GM03348 (cell line): Measurements from ENCODE around the gene IGSF1.
"Not testable (repeated sequence)": the region's sequence is repeated elsewhere in the genome, so short reads cannot be mapped to it uniquely, and the experiment has no call there.

Source experiments
- DNase-seq: peaks from one replicate; pipeline ENCODE4 v3.0.0; 2012; ENCODE audit warnings: low spot score

IGSF1 gene

GRCh38 chrX:131270080-131270479 lies 19.0 kb downstream of the IGSF1 start:
- no peak for DNase-seq

- no peak for DNase-seq
These were observed 24.4 kb downstream of the IGSF1 start for GRCh38 chrX:131264665-131265064.

GRCh38 chrX:131264053-131264452 lies 25.1 kb downstream of the IGSF1 start:
- no peak for DNase-seq

GRCh38 chrX:131262738-131263679 lies 26.1 kb downstream of the IGSF1 start:
- no peak for DNase-seq

- no peak for DNase-seq
These were observed 26.9 kb downstream of the IGSF1 start for GRCh38 chrX:131262200-131262599.

GRCh38 chrX:131257367-131257766 lies 31.7 kb downstream of the IGSF1 start:
- no peak for DNase-seq

- DNase-seq: not testable (repeated sequence)
These were observed 37.9 kb downstream of the IGSF1 start for GRCh38 chrX:131250984-131251738.

- DNase-seq: no peak
These were observed 50.0 kb downstream of the IGSF1 start for GRCh38 chrX:131239057-131239456.

GRCh38 chrX:131237363-131237762 lies 51.7 kb downstream of the IGSF1 start:
- DNase-seq: no peak

GRCh38 chrX:131235768-131236545 lies 53.1 kb downstream of the IGSF1 start:
- no peak for DNase-seq

GRCh38 chrX:131227608-131228007 lies 61.5 kb downstream of the IGSF1 start:
- no peak for DNase-seq

- DNase-seq: no peak
These were observed 62.5 kb downstream of the IGSF1 start for GRCh38 chrX:131226591-131226990.

GRCh38 chrX:131225078-131225477 lies 64.0 kb downstream of the IGSF1 start:
- DNase-seq: no peak
